Measurements from ENCODE around the gene CHN2.

- TF ChIP-seq CTCF (IDR thresholded peaks at IDR 0.05) (no peak), ZFX (IDR thresholded peaks at IDR 0.05; ENCODE audit: borderline replicate concordance) (no peak)
Measured at GRCh38 chr7:29173458-29173857, 21.1 kb upstream of the CHN2 start.

Measured in 22Rv1 (cell line).